Measurements from ENCODE around the gene SLC7A1. TPM values are rescaled to one million over a fixed set of nuclear protein-coding genes. Genes with fewer than 3 reads are reported as not detected.

The SLC7A1 gene
- total and polyA plus RNA-seq, 2 of the 8 experiments (the other 6 are each of a cell fraction or from before 2014, with no cell fraction given): 26.8 to 114 TPM

DNA sequence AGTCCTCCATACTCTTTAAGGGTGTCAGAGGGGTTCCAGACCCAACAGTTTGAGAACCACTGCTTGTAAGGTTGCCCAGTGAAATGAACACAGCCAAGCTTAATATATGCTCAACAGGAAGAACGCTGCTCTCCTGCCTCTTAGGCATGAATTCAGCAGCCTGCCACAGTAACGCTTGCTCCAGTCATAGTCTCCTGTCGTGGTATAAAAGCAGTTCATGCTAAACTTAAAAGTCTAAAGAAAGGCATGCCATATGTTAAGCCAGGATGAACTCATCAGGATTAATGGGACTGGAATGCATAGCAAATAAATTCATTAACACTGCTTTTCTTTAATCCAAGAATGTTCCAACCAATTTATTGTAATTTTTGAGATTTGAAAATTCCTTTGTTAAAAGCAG, 38.7 kb downstream of the SLC7A1 start:
- no peak overlapping the region for H3K56ac ChIP-seq (replicated peaks; ENCODE audit: insufficient read length, low read depth, low read length)
- H3K23me2 ChIP-seq (ENCODE audit: low read depth, low read length): no peaks in the 10 kb centered on the region; the same call in 1 of the 2 replicates
- no peak overlapping the region for H3K4me2 ChIP-seq (ENCODE audit: insufficient read depth in 1 of 2, low read depth in 2 of 2, low read length in 2 of 2)
- no peak overlapping the region for H4K91ac ChIP-seq (replicated peaks; ENCODE audit: insufficient read length, low read length)
- peaks cover 13 to 15% of the 10 kb centered on the region in 2 experiments for H4K20me1 ChIP-seq (replicated peaks in 1 of 2; ENCODE audit: control insufficient read depth in 1 of 2, insufficient read depth in 2 of 2, low read length in 2 of 2)
- H3K18ac ChIP-seq (ENCODE audit: extremely low read depth, low read length): no peak overlapping the region
- no peak overlapping the region for H2AFZ ChIP-seq (ENCODE audit: low read length)
- H3K9ac ChIP-seq (replicated peaks in 1 of 4; ENCODE audit: extremely low read depth in 1 of 4, low read depth in 3 of 4, low read length in 3 of 4): no peak overlapping the region
- H2BK5ac ChIP-seq (ENCODE audit: low read depth, low read length): no peak overlapping the region
- H2AK5ac ChIP-seq (ENCODE audit: low read depth, low read length): no peak overlapping the region
- 0 out of 2 replicates have a peak overlapping the region, but pooled peaks have one; percentile 44 for H4K8ac ChIP-seq (ENCODE audit: extremely low read depth, insufficient read depth, low read length)
- no peak overlapping the region for H3K23ac ChIP-seq (ENCODE audit: insufficient read length)
- ChIA-PET POLR2A (ENCODE audit: partially characterized antibody) (interaction anchor here (0.8 to 1.4 kb wide), 2 partner anchors 11 to 39 kb away, joined by 3 to 4 read pairs; partner anchors contain the start of gene SLC7A1), CTCF (ENCODE audit: partially characterized antibody) (interaction anchor here (1.0 kb wide), 1 partner anchor 11 kb away, joined by 3 read pairs; no protein-coding TSS in a partner anchor)
- H3K27me3 ChIP-seq (replicated peaks in 1 of 4; ENCODE audit: control insufficient read depth in 3 of 4, extremely low read depth in 1 of 4, insufficient read depth in 3 of 4, low read length in 3 of 4): no peaks in the 10 kb centered on the region
- H3K9me3 ChIP-seq (ENCODE audit: insufficient read depth in 2 of 2, low read depth in 1 of 2, low read length in 1 of 2): no peaks in the 10 kb centered on the region
- FAIRE-seq (no peak), DNase-seq (ENCODE audit: low read depth in 1 of 2, low spot score in 2 of 2) (no peak)
- peaks cover 9% of the 10 kb centered on the region for H3K79me1 ChIP-seq (ENCODE audit: low read depth, low read length)
- H3K36me3 ChIP-seq (ENCODE audit: control insufficient read depth in 2 of 4, insufficient read depth in 4 of 4, low read length in 3 of 4): peaks cover 0 to 19% (median 6%) of the 10 kb centered on the region in 4 experiments; a peak in 5 of 8 replicates
- H2BK15ac ChIP-seq (ENCODE audit: low read length): no peak overlapping the region
- no peak overlapping the region for H3K4ac ChIP-seq (replicated peaks; ENCODE audit: insufficient read length, low read depth, low read length)
- H2BK12ac ChIP-seq (ENCODE audit: low read depth, low read length): no peak overlapping the region
- H3K4me3 ChIP-seq (ENCODE audit: extremely low read depth in 1 of 4, insufficient read depth in 2 of 4, low read depth in 3 of 4, low read length in 4 of 4): no peak overlapping the region
- H3K27ac ChIP-seq (ENCODE audit: low read depth, low read length): no peak overlapping the region
- TF ChIP-seq BCL11A (IDR thresholded peaks at IDR 0.05; ENCODE audit: low read depth in 2 of 2, low read length in 2 of 2): no peak
- TF ChIP-seq, protein P1, sequence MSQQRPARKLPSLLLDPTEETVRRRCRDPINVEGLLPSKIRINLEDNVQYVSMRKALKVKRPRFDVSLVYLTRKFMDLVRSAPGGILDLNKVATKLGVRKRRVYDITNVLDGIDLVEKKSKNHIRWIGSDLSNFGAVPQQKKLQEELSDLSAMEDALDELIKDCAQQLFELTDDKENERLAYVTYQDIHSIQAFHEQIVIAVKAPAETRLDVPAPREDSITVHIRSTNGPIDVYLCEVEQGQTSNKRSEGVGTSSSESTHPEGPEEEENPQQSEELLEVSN (IDR thresholded peaks at IDR 0.05): no peak
- TF ChIP-seq CBX8 (IDR thresholded peaks at IDR 0.05; ENCODE audit: borderline replicate concordance, low read depth, low read length): no peak
- no peak for TF ChIP-seq CEBPB (IDR thresholded peaks at IDR 0.05; ENCODE audit: low read depth, low read length)
- no peak for TF ChIP-seq EGR1 (IDR thresholded peaks at IDR 0.05; ENCODE audit: borderline replicate concordance, low read depth, low read length)
- no peak for TF ChIP-seq JUN (IDR thresholded peaks at IDR 0.05; ENCODE audit: low read depth, low read length)
- TF ChIP-seq SP1 (IDR thresholded peaks at IDR 0.05; ENCODE audit: low read depth, low read length): no peak
- TF ChIP-seq, protein P2, sequence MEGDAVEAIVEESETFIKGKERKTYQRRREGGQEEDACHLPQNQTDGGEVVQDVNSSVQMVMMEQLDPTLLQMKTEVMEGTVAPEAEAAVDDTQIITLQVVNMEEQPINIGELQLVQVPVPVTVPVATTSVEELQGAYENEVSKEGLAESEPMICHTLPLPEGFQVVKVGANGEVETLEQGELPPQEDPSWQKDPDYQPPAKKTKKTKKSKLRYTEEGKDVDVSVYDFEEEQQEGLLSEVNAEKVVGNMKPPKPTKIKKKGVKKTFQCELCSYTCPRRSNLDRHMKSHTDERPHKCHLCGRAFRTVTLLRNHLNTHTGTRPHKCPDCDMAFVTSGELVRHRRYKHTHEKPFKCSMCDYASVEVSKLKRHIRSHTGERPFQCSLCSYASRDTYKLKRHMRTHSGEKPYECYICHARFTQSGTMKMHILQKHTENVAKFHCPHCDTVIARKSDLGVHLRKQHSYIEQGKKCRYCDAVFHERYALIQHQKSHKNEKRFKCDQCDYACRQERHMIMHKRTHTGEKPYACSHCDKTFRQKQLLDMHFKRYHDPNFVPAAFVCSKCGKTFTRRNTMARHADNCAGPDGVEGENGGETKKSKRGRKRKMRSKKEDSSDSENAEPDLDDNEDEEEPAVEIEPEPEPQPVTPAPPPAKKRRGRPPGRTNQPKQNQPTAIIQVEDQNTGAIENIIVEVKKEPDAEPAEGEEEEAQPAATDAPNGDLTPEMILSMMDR (IDR thresholded peaks at IDR 0.05; ENCODE audit: control extremely low read depth in 1 of 3, insufficient read depth in 1 of 3, low read depth in 1 of 3, low read length in 3 of 3): no peak
- no peak for TF ChIP-seq ASH2L (IDR thresholded peaks at IDR 0.05; ENCODE audit: low read length)
- no peak overlapping the region for H2BK20ac ChIP-seq (ENCODE audit: low read length)
- 88% methylated on average over 3 of the region's 3 CpGs; no CpG with 5 or more reads in 1 of the 2 experiments for WGBS, 2 experiments (ENCODE audit: extremely low coverage in 1 of 2, insufficient coverage in 1 of 2, insufficient read length in 1 of 2, insufficient replicate concordance in 2 of 2, low coverage in 1 of 2, low lambda C conversion rate in 2 of 2, missing lambda C conversion rate in 1 of 2)
- no peak overlapping the region for H4K5ac ChIP-seq (ENCODE audit: insufficient read length, low read depth, low read length)
- no peak overlapping the region for H3K14ac ChIP-seq (ENCODE audit: insufficient read length)
- H3K4me1 ChIP-seq (replicated peaks in 1 of 4; ENCODE audit: control insufficient read depth in 3 of 4, insufficient read depth in 4 of 4, low read length in 3 of 4): peaks cover 0 to 2% (median 0%) of the 10 kb centered on the region in 4 experiments; a peak in 2 of 7 replicates
- no peak overlapping the region for H2BK120ac ChIP-seq (replicated peaks; ENCODE audit: low read depth, low read length)
- peaks cover 12 to 78% of the 10 kb centered on the region in 2 experiments for H3K79me2 ChIP-seq (ENCODE audit: control insufficient read depth in 1 of 2, insufficient read depth in 2 of 2, low read length in 2 of 2)

All from H1 (cell line).